Endothelial cell of umbilical vein (primary cell): ENCODE measurements around the gene MTAP.

Source experiments
- CTCF ChIP-seq, 2 donors: IDR thresholded peaks; 1 replicate in 1 of 2; 2 replicates in 1 of 2; pipeline ENCODE4 v1.5.1; 2011; ENCODE audit warnings: low read length in 2 of 2, mild to moderate bottlenecking in 2 of 2, moderate library complexity in 2 of 2, control low read depth in 1 of 2, inconsistent platforms in 1 of 2, low read depth in 1 of 2; ENCODE audit not compliant: insufficient read depth in 1 of 2; ENCODE audit errors: extremely low read depth in 1 of 2
- EZH2 ChIP-seq: IDR thresholded peaks from 2 replicates; pipeline ENCODE4 v1.6.1; 2012; ENCODE audit warnings: borderline replicate concordance, low read depth, mild to moderate bottlenecking, moderate library complexity, low read length, inconsistent platforms; ENCODE audit not compliant: severe bottlenecking
- GATA2 ChIP-seq: IDR thresholded peaks from 2 replicates; pipeline ENCODE4 v1.7.0; 2011; ENCODE audit warnings: low read depth, mild to moderate bottlenecking, moderate library complexity, mixed read lengths, low read length; ENCODE audit not compliant: insufficient read length, insufficient read depth
- JUN ChIP-seq: IDR thresholded peaks from 2 replicates; pipeline ENCODE4 v1.6.1; 2011; ENCODE audit warnings: borderline replicate concordance, low read depth; ENCODE audit not compliant: insufficient read length, insufficient read depth
- MAX ChIP-seq: IDR thresholded peaks from 2 replicates; pipeline ENCODE4 v1.6.1; 2011; ENCODE audit not compliant: insufficient read depth, insufficient read length
- MYC ChIP-seq: IDR thresholded peaks from one replicate; pipeline ENCODE4 v1.6.1; 2011; ENCODE audit warnings: mild to moderate bottlenecking, low read depth, low read length
- POLR2A ChIP-seq: IDR thresholded peaks from 2 replicates; pipeline ENCODE4 v1.6.1; 2012; ENCODE audit warnings: low read depth, mild to moderate bottlenecking, control low read depth, low read length
- POLR2AphosphoS5 ChIP-seq: IDR thresholded peaks from 2 replicates; pipeline ENCODE4 v1.6.1; 2012; ENCODE audit warnings: low read depth, mild to moderate bottlenecking, control low read depth, low read length, moderate library complexity; ENCODE audit not compliant: insufficient read depth

GRCh38 chr9:21906881-21907280 lies 104.4 kb downstream of the MTAP start:
- TF ChIP-seq CTCF (IDR thresholded peaks at IDR 0.05; ENCODE audit: extremely low read depth in 1 of 2, insufficient read depth in 1 of 2, low read depth in 1 of 2, low read length in 2 of 2) (no peak), POLR2A (no peak), EZH2 (no peak), MYC (no peak), GATA2 (no peak), POLR2AphosphoS5 (no peak), JUN (no peak), MAX (no peak)
